ENCODE measurements around the gene BACE1.
"Not testable (repeated sequence)": the region's sequence is repeated elsewhere in the genome, so short reads cannot be mapped to it uniquely, and the experiment has no call there.

DNA sequence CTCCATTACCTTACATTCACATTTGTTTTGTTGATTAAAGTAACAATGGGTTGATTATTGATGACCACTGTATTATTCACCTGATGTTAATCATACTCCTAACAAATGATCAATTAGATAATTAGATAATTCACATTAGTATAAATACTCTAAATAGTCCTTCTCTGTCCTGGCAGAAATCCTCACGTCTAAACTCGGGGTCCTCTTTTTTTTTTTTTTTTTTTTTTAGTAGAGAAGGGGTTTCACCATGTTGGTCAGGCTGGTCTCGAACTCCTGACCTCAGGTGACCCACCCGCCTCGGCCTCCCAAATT, 11.2 kb upstream of the BACE1 start:
- not testable (repeated sequence) for TF ChIP-seq EZH2 (IDR thresholded peaks at IDR 0.05; ENCODE audit: borderline replicate concordance, low read length)
- TF ChIP-seq, protein P1, sequence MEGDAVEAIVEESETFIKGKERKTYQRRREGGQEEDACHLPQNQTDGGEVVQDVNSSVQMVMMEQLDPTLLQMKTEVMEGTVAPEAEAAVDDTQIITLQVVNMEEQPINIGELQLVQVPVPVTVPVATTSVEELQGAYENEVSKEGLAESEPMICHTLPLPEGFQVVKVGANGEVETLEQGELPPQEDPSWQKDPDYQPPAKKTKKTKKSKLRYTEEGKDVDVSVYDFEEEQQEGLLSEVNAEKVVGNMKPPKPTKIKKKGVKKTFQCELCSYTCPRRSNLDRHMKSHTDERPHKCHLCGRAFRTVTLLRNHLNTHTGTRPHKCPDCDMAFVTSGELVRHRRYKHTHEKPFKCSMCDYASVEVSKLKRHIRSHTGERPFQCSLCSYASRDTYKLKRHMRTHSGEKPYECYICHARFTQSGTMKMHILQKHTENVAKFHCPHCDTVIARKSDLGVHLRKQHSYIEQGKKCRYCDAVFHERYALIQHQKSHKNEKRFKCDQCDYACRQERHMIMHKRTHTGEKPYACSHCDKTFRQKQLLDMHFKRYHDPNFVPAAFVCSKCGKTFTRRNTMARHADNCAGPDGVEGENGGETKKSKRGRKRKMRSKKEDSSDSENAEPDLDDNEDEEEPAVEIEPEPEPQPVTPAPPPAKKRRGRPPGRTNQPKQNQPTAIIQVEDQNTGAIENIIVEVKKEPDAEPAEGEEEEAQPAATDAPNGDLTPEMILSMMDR (conservative IDR thresholded peaks at IDR 0.05 in 1 of 2, IDR thresholded peaks at IDR 0.05 in 1 of 2; ENCODE audit: extremely low read depth in 1 of 2, insufficient read depth in 1 of 2, low read depth in 1 of 2, low read length in 2 of 2): not testable (repeated sequence)
